Stimulated activated CD8-positive, alpha-beta memory T cell treated with anti-CD3 and anti-CD28 coated beads, Interleukin-2, amount 100 ng/mL, for 1 hour (primary cell): ENCODE measurements around the gene CHSY1.

Experiments
- DNase-seq, 2 donors: peaks; one replicate each; pipeline ENCODE4 v3.0.0-alpha.2; 2020; ENCODE audit warnings: low read depth in 2 of 2

The CHSY1 gene

DNA sequence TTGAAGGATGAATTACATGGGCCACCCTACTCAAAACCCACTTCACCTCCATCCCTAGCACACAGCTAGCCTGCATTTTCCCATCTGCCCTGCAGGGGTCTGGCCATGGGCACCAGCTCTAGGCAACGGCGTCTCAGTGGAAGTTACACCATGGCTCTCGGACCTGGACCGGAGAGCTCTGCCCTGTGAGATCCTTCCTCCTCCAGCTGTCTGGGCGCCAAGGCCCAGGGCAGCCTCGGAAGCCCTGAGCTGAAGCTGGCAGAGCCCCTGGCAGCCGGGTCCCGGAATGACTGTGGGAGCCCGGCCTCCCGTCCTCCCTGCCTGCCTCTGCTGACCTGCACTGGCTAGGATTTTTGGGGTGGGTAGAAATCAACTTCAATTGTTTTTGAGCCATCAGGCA is 98.9 kb downstream of the CHSY1 start:
- DNase-seq: no peak

- no peak for DNase-seq
Measured at GRCh38 chr15:101151288-101151687, 100.6 kb downstream of the CHSY1 start.

DNA sequence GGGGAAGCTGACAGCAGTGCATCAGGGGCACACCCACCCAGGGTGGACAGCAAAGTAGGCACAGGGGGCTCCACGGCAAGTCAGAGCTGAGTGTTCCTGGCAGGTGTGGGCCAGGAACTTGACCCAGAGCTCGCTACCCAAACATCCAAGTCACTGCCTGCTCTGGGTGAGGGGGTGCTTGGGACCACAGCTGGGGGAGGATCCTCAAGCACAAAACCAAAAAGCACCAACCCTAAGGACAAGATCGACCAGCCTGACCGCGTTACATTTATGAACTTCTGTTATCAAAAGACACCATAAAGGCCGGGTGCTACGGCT is 101.2 kb downstream of the CHSY1 start:
- no peak for DNase-seq

DNA sequence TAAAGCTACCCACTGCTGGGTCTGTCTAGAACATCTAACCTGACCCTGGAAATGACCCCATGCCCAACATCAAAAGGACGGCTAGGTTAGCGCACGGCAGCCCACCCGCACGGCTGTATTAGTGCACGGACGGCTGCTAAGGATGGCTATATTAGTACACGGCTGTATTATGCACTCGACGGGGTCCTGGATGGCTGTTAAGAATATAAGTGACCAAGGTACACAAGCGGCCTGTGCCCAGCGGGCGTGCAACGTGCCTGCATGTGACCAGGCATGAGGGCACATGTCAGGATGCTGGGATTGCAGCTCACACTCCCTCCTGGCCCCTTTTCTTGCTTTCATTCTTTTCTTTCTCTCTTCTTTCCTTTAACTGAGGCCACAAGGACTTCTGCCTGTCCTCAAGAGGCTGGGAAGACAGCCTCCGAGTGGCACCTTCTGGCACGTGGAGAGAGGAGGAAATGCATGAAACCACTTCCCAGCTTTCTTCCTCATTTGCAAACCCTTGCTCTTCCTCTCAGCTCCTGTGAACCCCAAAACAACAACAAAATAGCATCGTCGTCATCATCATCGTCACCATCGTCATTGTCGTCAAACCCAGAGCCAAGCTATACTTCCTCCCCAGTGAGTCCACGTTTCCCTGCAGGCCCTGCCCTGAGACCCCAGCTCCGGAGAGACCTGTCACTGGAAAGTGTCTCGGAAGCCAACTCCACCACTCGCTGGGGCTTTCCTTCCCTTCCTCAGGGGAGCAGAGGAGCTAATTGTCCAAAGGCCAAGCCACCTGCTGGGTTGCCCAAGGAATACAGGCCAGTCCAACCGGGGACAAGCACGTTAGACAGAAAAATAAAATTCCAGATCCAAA is 101.8 kb downstream of the CHSY1 start:
- DNase-seq: no peak

DNA sequence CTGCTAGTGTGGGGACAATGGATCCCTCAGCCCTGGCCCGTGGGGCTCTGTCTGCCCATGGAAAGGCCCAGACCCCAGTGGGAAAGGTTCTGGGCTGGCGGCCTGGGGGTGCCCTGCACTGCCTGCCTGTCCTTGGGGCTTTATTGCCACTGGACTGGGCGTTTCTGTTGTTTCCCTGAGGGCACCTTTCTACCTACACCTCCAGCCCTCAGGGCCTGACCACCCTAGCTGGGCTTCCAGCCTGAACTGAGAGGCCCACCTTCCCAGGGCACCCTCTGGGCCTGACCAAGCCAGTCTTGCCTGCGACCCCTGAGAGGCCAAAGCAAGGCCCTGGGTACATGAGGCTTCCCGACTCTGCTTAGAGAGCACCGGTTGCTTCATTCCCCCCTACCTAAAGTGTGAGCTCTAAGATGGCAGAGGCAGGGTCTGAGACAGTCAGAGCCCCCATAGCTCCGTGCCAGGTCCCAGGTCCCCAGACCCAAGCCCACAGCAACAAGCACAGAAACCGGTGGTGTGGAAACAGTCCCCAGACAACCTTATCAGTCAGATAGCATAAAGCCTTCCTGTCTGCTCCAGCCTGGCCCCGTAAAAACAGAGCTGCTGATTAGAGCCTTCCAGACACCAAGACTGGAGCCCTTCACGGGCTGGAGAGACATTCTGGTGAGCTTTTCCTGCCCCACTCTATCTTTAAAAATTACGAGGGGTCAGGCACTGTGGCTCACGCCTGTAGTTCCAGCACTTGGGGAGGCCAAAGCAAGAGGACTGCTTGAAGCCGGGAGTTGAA is 102.8 kb downstream of the CHSY1 start:
- DNase-seq: no peak

GRCh38 chr15:101148166-101148880 is 103.5 kb downstream of the CHSY1 start:
- DNase-seq: no peak

DNA sequence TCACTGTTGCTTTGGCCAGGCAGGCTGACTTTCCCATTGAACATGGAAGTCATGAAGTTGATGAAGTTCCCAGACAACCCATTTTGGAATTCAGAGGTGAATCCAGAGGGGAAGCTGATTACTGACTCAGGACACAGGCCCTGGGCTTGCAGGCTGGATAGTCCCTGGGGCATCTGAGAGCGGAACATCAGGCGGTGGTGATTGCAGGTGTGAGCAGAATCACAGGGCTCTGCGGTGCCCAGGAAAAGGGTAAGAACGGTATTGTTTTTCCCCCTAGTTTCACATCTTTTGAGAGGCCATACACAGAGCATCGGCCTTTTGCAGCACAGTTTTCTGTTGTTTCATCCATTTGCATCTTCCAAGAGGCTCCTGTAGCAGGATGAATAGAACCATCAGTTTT is 104.7 kb downstream of the CHSY1 start:
- no peak for DNase-seq

DNA sequence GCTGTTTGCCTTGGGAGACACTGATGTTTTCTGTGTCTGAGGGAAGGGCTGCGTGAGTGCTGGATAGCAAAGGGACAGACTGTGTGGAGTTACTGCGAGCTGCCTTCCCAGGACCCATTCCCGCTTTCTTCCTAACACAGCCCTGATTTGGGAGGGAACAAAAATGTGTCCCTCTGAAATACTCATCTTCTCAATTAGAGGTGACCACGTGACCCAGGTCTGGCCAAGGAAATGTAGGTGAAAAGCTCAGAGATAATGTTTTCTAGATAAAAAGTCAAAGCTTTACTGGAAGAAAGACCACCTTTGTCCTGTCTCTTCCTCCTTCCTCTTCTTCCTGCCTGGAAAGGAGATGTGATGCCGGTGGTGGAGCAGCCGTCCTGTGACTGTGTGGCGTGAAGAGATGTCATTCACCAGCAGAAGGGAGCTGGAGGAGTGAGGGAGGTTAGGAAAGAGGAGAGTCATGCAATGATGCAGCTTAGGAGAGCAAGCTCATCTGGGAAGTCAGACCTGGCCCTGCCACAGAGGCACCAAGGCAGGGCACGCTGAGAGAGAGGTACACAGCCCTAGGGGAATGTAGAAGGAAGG is 105.6 kb downstream of the CHSY1 start:
- DNase-seq: no peak

DNA sequence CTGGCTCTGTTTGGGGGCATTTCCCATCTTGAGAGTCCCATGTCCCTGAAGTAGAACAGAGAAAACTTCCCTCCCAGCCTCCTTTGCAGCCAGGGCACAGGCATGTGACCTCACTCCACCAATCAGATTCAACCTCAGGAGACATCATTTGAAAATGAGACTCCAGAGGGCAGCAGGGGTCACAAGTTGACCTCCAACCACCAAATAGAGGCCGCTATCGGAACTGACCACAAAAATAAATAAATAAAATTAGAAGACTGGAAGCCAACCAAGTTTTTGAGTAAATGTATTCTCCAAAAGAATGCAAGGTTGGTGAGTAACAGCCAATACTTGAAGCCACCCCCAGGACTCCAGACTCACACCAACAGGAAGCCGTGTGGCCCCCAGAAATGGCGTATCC is 106.5 kb downstream of the CHSY1 start:
- no peak for DNase-seq

- DNase-seq: no peak
Measured at GRCh38 chr15:101143321-101143720, 108.5 kb downstream of the CHSY1 start.

- DNase-seq: no peak
Measured at GRCh38 chr15:101142711-101143110, 109.1 kb downstream of the CHSY1 start.

DNA sequence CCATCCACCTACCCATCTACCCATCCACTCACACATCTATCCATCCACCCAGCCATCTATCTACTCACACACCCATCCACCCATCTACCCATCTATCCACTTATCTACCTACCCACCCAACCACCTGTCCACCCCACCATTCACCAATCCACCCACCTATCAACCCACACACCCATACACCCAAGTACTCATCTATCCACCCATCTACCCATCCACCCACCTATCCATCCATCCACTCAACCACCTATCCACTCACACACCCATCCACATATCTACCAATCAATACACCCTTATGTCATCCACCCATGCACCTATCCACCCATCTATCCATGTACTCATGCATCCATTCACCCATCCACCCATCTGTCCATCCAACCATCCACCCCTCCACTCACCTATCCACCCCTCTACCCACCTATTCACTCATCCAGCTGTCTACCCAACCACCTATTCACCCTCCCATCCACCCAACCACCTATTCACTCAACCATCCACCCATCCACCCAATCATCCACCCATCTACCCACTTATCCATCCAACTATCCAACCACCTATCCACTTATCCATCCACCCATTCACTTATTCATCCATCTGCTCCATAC is 109.8 kb downstream of the CHSY1 start:
- no peak for DNase-seq

DNA sequence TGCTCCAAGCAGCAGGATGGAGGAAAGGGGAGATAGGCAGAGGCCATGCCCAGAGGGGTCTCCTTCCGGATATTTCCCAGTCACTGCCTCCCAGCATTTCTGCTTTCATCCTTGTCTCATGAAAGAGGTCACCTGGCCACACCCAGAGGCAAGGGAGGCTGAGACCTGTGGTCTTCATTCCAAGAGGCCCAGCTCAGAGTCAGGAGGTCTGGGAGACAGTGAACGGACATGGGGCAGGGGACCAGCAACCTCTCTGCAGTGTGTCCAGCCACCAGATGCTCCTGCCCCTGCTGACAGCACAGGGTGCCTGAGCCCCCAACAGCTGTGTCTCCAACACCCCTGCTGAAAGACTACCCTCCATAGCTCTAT is 111.2 kb downstream of the CHSY1 start:
- DNase-seq: no peak

DNA sequence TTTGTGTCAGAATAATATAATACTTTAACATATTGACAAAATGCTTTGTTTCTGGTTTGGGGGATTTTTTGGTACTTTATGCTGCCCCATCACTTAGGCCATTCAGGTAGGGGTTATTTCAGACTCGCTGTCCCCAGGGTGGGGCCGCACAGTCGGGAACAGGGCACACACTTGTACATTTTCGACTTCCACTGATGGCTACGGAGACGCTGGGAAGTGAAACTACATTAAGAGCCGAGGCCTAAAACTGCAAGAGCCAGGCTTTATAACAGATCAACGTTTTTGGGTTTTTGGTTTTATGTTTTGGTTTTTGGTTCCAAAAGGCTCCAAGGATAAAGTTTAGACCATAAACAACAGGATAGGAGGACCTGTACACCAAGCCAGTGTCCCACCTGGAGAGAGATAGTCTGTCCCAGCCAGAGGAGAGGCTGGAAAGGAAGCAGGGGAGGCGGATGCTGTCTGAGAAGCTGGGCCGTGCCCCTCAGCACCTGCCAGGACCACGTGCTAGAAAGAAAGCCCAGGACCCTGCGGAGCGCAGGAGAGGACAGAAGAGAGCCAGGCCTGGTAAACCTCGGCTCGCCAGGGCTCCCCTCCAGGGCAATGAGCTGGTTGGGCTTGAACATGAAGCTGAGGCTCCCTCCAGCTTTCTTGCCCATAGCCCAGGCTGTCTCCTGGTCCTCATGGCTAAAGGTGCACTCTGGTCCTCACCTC is 111.7 kb downstream of the CHSY1 start:
- DNase-seq: no peak

- DNase-seq: no peak
Measured at GRCh38 chr15:101138913-101139880, 112.7 kb downstream of the CHSY1 start.

- DNase-seq: no peak
Measured at GRCh38 chr15:101138086-101138660, 113.7 kb downstream of the CHSY1 start.

DNA sequence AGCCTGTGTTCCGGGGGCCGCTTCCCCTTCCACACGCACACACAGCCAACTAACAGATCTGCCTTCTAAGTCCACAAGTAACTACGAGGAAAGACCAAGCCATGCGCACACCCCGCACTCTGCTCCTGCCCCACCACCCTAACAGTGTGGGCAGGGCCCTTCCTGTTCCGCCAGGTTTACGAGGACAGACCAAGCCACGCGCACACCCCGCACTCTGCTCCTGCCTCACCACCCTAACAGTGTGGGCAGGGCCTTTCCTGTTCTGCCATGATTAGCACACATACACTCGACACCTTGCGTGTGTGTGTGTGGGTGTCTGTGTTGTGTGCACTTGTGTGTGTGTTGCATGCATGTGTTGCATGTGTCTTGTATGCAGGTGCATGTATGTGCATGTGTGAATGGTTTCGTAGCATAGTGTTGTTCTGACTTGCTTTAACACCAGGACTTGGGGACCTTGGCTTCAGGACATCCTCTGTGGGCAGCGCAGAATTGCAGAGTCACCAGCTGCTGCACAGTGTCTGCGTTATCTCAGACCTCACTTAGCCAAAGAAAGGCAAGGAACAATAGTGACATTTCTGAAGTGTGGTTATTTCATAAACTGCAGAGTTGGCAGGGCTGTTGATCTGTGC is 114.4 kb downstream of the CHSY1 start:
- DNase-seq: no peak

DNA sequence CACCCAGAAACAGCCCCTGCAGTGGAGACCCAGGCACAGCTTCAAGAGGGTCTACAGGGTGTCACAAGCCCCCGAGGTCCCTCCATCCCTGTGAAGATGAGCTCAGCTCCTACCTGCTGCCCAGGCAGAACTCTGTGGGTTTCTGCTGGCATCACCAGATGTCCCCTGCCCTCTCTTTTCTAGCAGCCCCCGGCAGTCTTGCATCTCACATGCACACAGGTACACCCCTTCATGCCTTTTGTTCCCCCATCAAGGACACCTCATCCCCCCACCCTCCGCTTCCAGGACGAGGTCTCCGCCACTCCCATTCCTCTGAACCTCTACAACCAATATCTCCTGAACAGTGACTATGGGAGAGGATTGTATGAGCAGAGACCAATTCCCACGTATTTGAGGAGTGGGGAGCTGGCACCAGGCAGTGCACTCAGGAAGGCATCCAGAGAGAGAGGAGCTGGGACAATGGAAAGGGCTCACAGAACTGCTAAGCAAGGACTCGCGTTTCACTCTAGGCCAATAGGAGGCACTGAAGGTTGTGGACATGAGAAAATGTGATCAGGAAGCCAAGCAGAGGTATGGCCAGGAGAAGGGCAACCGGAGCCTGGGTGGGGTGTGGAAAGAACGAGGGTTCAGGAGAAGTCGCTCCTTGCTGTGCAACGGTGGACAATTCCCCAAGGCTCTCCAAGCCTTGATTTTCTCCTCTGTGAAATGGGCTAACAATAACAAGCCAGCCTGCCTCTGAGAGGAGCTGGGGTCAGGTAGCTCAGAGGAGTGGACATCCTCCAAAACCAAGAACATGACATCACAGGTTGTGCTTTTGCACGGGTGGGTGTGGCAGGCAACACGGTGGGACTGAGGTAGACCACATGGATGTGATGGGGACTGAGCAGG is 115.2 kb downstream of the CHSY1 start:
- DNase-seq: no peak
